Large intestine (tissue), 3 donors: ENCODE data around the gene S100A13. TPM values are rescaled to one million over a fixed set of nuclear protein-coding genes. Genes with fewer than 3 reads are reported as not detected.

ENCODE experiments used
- DNase-seq, 2 donors: peaks; one replicate each; pipeline versions ENCODE4 v3.0.0 to v3.0.0-alpha.2; 2013
- H3K27ac ChIP-seq: one replicate; pipeline ENCODE4 v1.5.1; 2013; ENCODE audit warnings: low read length
- H3K27me3 ChIP-seq: 2 replicates; pipeline ENCODE4 v1.6.1; 2013; ENCODE audit warnings: low read length; ENCODE audit not compliant: control insufficient read depth, insufficient read depth
- H3K36me3 ChIP-seq: 2 replicates; pipeline ENCODE4 v1.6.1; 2013; ENCODE audit warnings: low read length; ENCODE audit not compliant: control insufficient read depth, insufficient read depth
- H3K4me1 ChIP-seq: one replicate; pipeline ENCODE4 v1.6.1; 2013; ENCODE audit warnings: low read length; ENCODE audit not compliant: control insufficient read depth, insufficient read depth
- H3K4me3 ChIP-seq: one replicate; pipeline ENCODE4 v1.5.1; 2013; ENCODE audit warnings: low read length
- H3K9me3 ChIP-seq: one replicate; pipeline ENCODE4 v1.6.1; 2013; ENCODE audit warnings: mild to moderate bottlenecking, low read depth, low read length, moderate library complexity; ENCODE audit not compliant: control insufficient read depth
- WGBS: methylation state at CpG from one replicate; pipeline ENCODE4 v1.1.5; 2013; ENCODE audit warnings: low lambda C conversion rate; ENCODE audit not compliant: insufficient coverage; 5-methylcytosine and 5-hydroxymethylcytosine counted together
- polyA plus RNA-seq: library from polyadenylated mRNA; unstranded; fragments of 120-200 nt; gene quantifications from one replicate; pipeline ENCODE4 v1.2.1, GENCODE V29; 2013

The S100A13 gene
- polyA plus RNA-seq, 1 donor = 77.2 TPM

DNA sequence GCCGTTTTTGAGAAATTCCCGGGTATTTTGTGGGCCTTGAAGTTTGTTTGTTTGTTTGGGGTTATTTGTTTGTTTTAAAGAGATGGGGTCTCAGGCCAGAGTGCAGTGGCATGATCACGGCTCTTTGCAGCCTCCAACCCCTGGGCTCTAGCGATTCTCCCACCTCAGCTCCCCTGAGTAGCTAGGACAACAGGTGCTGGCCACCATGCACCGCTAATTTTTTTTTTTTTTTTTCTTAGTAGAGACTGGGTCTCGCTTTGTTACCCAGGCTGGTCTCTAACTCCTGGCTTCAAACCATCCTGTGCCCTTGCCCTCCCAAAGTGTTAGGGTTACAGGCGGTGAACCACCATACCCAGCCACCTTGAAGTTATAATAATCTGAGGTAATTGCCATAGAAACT lies 8.6 kb upstream of the S100A13 start:
- Histone ChIP-seq H3K9me3 (no peaks in the 10 kb centered on the region), H3K27me3 (no peaks in the 10 kb centered on the region), H3K36me3 (peaks cover 49% of the 10 kb centered on the region), H3K4me3 (no peak overlapping the region), H3K4me1 (peaks cover 21% of the 10 kb centered on the region), H3K27ac (no peak overlapping the region)
- 72% methylated on average over 2 of the region's 7 CpGs for WGBS
- DNase-seq = no peak

GRCh38 chr1:153633754-153634665 lies 6.7 kb upstream of the S100A13 start, which contains the start of gene CHTOP:
TSS of gene CHTOP (plus strand) at chr1:153634066. CDS start at chr1:153636589, 2,523 bp downstream.
- peaks cover 34% of the 10 kb centered on the region for H3K4me1 ChIP-seq
- H3K9me3 ChIP-seq = no peaks in the 10 kb centered on the region
- peak; percentile 99 for DNase-seq
- H3K4me3 ChIP-seq = peak within 1 kb of the TSS; percentile 98
- H3K27ac ChIP-seq = peak within 1 kb of the TSS; percentile 100
- H3K27me3 ChIP-seq = no peaks in the 10 kb centered on the region
- peaks cover 31% of the 10 kb centered on the region for H3K36me3 ChIP-seq
- WGBS = 0% methylated on average over 1 of the region's 65 CpGs

GRCh38 chr1:153633161-153633753 lies 6.0 kb upstream of the S100A13 start:
- peaks cover 24% of the 10 kb centered on the region for H3K36me3 ChIP-seq

DNA sequence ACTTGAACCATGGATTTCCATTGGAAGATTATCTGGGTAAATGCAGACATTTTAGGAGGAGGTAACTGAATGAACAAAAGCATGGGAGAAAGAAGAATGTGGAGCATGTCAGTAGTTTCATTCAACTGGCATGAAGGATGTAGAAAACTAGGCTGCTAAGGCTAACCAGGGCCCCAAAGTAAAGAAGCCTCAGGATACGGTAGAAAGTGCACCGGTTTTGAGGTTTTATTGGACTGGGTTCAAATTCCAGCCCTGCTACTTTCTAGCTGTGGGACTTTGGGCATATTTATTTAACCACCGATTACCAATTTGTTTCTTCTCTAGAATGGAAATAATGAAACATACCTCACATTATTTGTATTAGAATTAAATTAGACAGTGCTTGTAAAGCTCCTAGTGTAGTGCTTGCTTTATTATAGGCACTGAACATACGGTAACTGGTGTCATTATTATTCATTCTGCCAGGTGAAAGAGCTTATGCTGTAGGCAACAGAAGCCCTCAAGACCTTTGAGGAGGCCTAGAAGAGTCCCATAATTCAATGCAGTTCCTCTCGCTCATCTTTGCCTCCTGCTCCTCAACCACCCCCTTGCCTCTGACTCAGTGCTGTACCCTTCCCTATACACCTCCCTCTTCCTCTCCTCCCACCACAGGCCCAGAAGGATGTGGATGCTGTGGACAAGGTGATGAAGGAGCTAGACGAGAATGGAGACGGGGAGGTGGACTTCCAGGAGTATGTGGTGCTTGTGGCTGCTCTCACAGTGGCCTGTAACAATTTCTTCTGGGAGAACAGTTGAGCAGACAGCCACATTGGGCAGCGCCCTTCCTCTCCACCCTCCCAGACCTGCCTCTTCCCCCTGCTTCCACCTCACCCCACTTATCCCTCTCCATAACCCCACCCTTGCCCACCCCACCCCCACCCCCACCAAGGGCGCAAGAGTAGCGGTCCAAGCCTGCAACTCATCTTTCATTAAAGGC lies 4.0 kb upstream of the S100A13 start:
- Histone ChIP-seq H3K36me3 (peaks cover 6% of the 10 kb centered on the region), H3K27me3 (no peaks in the 10 kb centered on the region), H3K4me3 (no peak overlapping the region), H3K4me1 (peaks cover 50% of the 10 kb centered on the region), H3K9me3 (no peaks in the 10 kb centered on the region), H3K27ac (peak overlapping the region; percentile 46)
- WGBS = 33% methylated on average over 1 of the region's 10 CpGs
- DNase-seq = peak in 1 of 2 donors; percentile 69

More at GRCh38 chr1:153633161-153633753, 6.0 kb upstream of the S100A13 start:
- Histone ChIP-seq H3K9me3 (no peaks in the 10 kb centered on the region), H3K27me3 (no peaks in the 10 kb centered on the region), H3K4me3 (peak overlapping the region; percentile 32), H3K27ac (peak overlapping the region; percentile 100), H3K4me1 (peaks cover 39% of the 10 kb centered on the region)
- 60% methylated on average over 1 of the region's 18 CpGs for WGBS
- DNase-seq = no peak

GRCh38 chr1:153630384-153630783 lies 3.1 kb upstream of the S100A13 start:
- peak overlapping the region; percentile 46 for H3K27ac ChIP-seq
- no peak overlapping the region for H3K4me3 ChIP-seq
- peaks cover 2% of the 10 kb centered on the region for H3K36me3 ChIP-seq
- DNase-seq = no peak
- peaks cover 54% of the 10 kb centered on the region for H3K4me1 ChIP-seq
- no peaks in the 10 kb centered on the region for H3K27me3 ChIP-seq
- H3K9me3 ChIP-seq = no peaks in the 10 kb centered on the region
- WGBS = no CpG with 5 or more reads among the region's 7 CpGs

GRCh38 chr1:153629971-153630370 lies 2.7 kb upstream of the S100A13 start:
- Histone ChIP-seq H3K4me3 (no peak overlapping the region), H3K36me3 (peaks cover 3% of the 10 kb centered on the region), H3K27me3 (no peaks in the 10 kb centered on the region), H3K27ac (peak overlapping the region; percentile 46), H3K4me1 (peaks cover 54% of the 10 kb centered on the region), H3K9me3 (no peaks in the 10 kb centered on the region)
- no CpG with 5 or more reads among the region's 1 CpG for WGBS
- DNase-seq = no peak

GRCh38 chr1:153629343-153629665 lies 2.0 kb upstream of the S100A13 start:
- H3K27ac ChIP-seq = no peak overlapping the region
- no peak overlapping the region for H3K4me3 ChIP-seq
- H3K36me3 ChIP-seq = peaks cover 6% of the 10 kb centered on the region
- H3K27me3 ChIP-seq = no peaks in the 10 kb centered on the region
- no CpG with 5 or more reads among the region's 5 CpGs for WGBS
- DNase-seq = no peak
- H3K4me1 ChIP-seq = peaks cover 54% of the 10 kb centered on the region
- H3K9me3 ChIP-seq = no peaks in the 10 kb centered on the region

DNA sequence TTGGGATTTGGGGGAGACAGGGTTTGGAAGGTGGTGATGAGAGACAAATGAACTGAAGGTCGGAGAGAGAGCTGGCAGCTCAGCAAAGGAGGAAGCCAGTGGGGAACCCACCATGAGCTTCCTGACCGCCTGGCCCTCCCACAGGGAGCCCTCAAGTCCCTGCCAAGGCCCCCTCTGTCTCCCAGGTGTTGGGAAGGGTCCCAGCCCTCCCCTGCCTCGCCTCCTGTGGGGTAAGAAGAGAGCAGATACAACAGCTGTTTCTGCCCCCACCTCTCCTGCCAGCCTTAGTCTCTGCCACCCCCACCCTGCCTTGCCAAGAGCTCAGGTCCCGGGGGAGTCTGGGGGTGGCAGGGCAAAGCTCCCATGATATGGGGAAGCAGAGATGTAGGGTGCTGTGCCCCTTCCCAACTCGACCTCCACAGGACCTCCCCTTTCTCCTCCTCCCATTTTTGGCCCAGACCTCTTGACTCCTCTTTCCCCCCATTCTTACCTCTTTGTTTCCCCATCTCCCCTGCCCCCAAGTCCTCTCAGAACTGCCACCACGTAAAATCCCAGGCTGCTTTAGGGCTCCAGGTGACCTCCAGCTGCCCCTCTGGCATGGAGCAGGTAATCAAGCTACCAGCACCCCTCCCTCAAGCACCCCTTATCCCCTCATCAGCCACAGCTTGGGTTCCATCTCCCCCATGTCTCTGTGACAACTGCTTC lies 1.5 kb upstream of the S100A13 start:
- Histone ChIP-seq H3K27me3 (no peaks in the 10 kb centered on the region), H3K4me3 (no peak overlapping the region), H3K27ac (no peak overlapping the region), H3K4me1 (peaks cover 54% of the 10 kb centered on the region), H3K36me3 (peaks cover 9% of the 10 kb centered on the region), H3K9me3 (no peaks in the 10 kb centered on the region)
- 100% methylated on average over 1 of the region's 6 CpGs for WGBS
- DNase-seq = no peak

DNA sequence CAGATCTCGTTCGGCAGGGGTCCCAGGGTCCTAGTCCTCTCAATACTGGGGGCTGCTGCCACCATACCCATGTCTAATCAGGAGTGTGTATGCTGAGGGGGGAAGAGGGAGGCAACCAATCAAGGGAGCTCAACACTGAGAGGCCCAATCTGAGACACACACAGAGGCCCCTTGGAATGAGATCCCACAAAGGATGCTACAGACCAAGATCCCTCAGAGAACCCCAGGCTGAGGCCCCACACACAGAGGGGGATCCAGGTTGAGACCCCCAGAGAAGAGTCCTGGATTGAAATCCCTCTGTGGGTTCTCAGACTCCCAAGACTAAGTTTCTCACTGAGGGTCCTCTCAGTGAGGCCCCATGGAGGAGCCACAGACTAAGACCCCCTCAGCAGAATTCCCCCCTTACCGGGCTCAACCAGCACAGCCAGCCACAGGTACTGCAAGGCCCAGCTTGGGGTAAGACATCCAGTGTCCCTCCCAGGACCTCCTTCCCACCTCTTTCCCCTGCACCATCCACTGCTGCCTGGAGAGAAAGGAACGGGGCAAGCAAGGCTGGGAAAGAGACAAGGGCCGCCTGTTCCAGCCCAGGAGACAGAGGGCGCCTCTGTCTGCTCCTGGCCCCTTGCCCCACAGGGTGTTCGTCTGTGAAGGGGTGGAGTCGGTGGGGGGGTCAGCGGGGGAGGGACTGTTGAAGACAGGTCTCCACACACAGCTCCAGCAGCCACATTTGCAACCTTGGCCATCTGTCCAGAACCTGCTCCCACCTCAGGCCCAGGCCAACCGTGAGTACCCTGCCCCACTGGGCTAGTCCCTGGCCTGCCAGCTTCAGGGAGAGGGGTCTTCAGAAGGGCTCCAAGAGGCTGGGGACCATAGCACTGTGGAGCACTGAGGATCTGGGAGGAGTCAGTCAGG lies 666 bp upstream of the S100A13 start, which contains the start of gene S100A1:
TSS of gene S100A1 (plus strand) at position 720 of the 912 bp plus-strand sequence. CDS start 2,088 bp downstream, outside the sequence.
- H3K9me3 ChIP-seq = no peaks in the 10 kb centered on the region
- H3K27me3 ChIP-seq = no peaks in the 10 kb centered on the region
- peaks cover 14% of the 10 kb centered on the region for H3K36me3 ChIP-seq
- H3K4me3 ChIP-seq = peak within 1 kb of the TSS; percentile 62
- H3K4me1 ChIP-seq = peaks cover 48% of the 10 kb centered on the region
- WGBS = no CpG with 5 or more reads among the region's 10 CpGs
- DNase-seq = no peak
- peak within 1 kb of the TSS; percentile 63 for H3K27ac ChIP-seq
